ENCODE measurements around the gene THSD4. TPM values are rescaled to one million over a fixed set of nuclear protein-coding genes. Genes with fewer than 3 reads are reported as not detected.
"Not testable (repeated sequence)": the region's sequence is repeated elsewhere in the genome, so short reads cannot be mapped to it uniquely, and the experiment has no call there.

THSD4 gene
- total RNA-seq, 4 donors from 2014 or later: 10.7 to 59.5 (median 49.0) TPM

- DNase-seq: no peak
- Histone ChIP-seq H3K9me3 (no peaks in the 10 kb centered on the region), H3K27ac (no peak overlapping the region), H3K4me3 (no peak overlapping the region), H3K36me3 (no peaks in the 10 kb centered on the region), H3K27me3 (no peaks in the 10 kb centered on the region), H3K4me1 (no peaks in the 10 kb centered on the region)
- TF ChIP-seq, protein P1, sequence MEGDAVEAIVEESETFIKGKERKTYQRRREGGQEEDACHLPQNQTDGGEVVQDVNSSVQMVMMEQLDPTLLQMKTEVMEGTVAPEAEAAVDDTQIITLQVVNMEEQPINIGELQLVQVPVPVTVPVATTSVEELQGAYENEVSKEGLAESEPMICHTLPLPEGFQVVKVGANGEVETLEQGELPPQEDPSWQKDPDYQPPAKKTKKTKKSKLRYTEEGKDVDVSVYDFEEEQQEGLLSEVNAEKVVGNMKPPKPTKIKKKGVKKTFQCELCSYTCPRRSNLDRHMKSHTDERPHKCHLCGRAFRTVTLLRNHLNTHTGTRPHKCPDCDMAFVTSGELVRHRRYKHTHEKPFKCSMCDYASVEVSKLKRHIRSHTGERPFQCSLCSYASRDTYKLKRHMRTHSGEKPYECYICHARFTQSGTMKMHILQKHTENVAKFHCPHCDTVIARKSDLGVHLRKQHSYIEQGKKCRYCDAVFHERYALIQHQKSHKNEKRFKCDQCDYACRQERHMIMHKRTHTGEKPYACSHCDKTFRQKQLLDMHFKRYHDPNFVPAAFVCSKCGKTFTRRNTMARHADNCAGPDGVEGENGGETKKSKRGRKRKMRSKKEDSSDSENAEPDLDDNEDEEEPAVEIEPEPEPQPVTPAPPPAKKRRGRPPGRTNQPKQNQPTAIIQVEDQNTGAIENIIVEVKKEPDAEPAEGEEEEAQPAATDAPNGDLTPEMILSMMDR (IDR thresholded peaks at IDR 0.05): no peak
- no peak for TF ChIP-seq POLR2A (IDR thresholded peaks at IDR 0.05)
Measured at GRCh38 chr15:71433402-71433801, 318.1 kb downstream of the THSD4 start.

- no peak overlapping the region for H3K4me3 ChIP-seq
- no peak for DNase-seq
- no peaks in the 10 kb centered on the region for H3K36me3 ChIP-seq
- no peaks in the 10 kb centered on the region for H3K9me3 ChIP-seq
- no peaks in the 10 kb centered on the region for H3K27me3 ChIP-seq
- H3K4me1 ChIP-seq: no peaks in the 10 kb centered on the region
- no peak overlapping the region for H3K27ac ChIP-seq
- TF ChIP-seq POLR2A (IDR thresholded peaks at IDR 0.05): no peak
- TF ChIP-seq, protein P1 (IDR thresholded peaks at IDR 0.05): no peak
Measured at GRCh38 chr15:71434774-71435173, 319.5 kb downstream of the THSD4 start.

- DNase-seq: no peak
- H3K9me3 ChIP-seq: no peaks in the 10 kb centered on the region
- no peak overlapping the region for H3K4me3 ChIP-seq
- TF ChIP-seq POLR2A (IDR thresholded peaks at IDR 0.05): no peak
- TF ChIP-seq, protein P1 (IDR thresholded peaks at IDR 0.05): no peak
- H3K36me3 ChIP-seq: no peaks in the 10 kb centered on the region
- H3K4me1 ChIP-seq: no peaks in the 10 kb centered on the region
- no peaks in the 10 kb centered on the region for H3K27me3 ChIP-seq
- no peak overlapping the region for H3K27ac ChIP-seq
Measured at GRCh38 chr15:71435552-71435951, 320.3 kb downstream of the THSD4 start.

DNA sequence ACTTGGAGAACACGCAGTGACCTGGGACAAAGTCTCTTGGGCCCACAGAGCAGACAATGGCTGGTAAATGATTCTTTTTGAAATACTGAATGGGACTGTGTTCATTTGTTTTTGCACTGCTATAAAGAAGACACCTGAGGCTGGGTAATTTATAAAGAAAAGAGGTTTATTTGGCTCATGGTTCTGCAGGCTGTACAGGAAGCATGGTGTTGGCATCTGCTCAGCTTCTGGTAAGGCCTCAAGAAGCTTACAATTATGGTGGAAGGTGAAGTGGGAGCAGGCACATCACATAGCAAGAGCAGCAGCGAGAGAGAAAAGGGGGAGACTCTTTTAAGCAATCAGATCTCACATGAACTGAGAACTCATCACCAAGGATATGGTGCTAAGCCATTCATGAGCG lies 321.6 kb downstream of the THSD4 start:
- TF ChIP-seq, protein P1 (IDR thresholded peaks at IDR 0.05): no peak
- no peak for TF ChIP-seq POLR2A (IDR thresholded peaks at IDR 0.05)
- H3K9me3 ChIP-seq: no peaks in the 10 kb centered on the region
- no peaks in the 10 kb centered on the region for H3K27me3 ChIP-seq
- DNase-seq: no peak
- H3K27ac ChIP-seq: no peak overlapping the region
- H3K4me1 ChIP-seq: no peaks in the 10 kb centered on the region
- H3K36me3 ChIP-seq: no peaks in the 10 kb centered on the region
- H3K4me3 ChIP-seq: no peak overlapping the region

- DNase-seq: no peak
- Histone ChIP-seq H3K36me3 (no peaks in the 10 kb centered on the region), H3K27ac (no peak overlapping the region), H3K4me3 (no peak overlapping the region), H3K4me1 (no peaks in the 10 kb centered on the region), H3K9me3 (no peaks in the 10 kb centered on the region), H3K27me3 (no peaks in the 10 kb centered on the region)
- no peak for TF ChIP-seq POLR2A (IDR thresholded peaks at IDR 0.05)
- TF ChIP-seq, protein P1 (IDR thresholded peaks at IDR 0.05): no peak
Measured at GRCh38 chr15:71437404-71437803, 322.1 kb downstream of the THSD4 start.

GRCh38 chr15:71437919-71438318 lies 322.6 kb downstream of the THSD4 start:
- H3K27ac ChIP-seq: no peak overlapping the region
- H3K9me3 ChIP-seq: no peaks in the 10 kb centered on the region
- H3K4me1 ChIP-seq: no peaks in the 10 kb centered on the region
- no peaks in the 10 kb centered on the region for H3K36me3 ChIP-seq
- DNase-seq: no peak
- TF ChIP-seq, protein P1 (IDR thresholded peaks at IDR 0.05): no peak
- TF ChIP-seq POLR2A (IDR thresholded peaks at IDR 0.05): no peak
- H3K4me3 ChIP-seq: no peak overlapping the region
- no peaks in the 10 kb centered on the region for H3K27me3 ChIP-seq

GRCh38 chr15:71439478-71439877 lies 324.2 kb downstream of the THSD4 start:
- H3K36me3 ChIP-seq, H3K9me3 ChIP-seq, DNase-seq, H3K27ac ChIP-seq, H3K4me3 ChIP-seq, H3K27me3 ChIP-seq, H3K4me1 ChIP-seq: not testable (repeated sequence)
